Small intestine (tissue), 7 donors: ENCODE data around the gene EVC2. TPM values are rescaled to one million over a fixed set of nuclear protein-coding genes. Genes with fewer than 3 reads are reported as not detected.
"Not testable (repeated sequence)": the region's sequence is repeated elsewhere in the genome, so short reads cannot be mapped to it uniquely, and the experiment has no call there.

ENCODE experiments used
- DNase-seq, 2 donors: peaks; one replicate each; pipeline versions ENCODE4 v3.0.0 to v3.0.0-alpha.2; 2013
- FAIRE-seq: peaks from 2 replicates; lab custom pipeline; 2012; peaks lifted over from hg19 to GRCh38; lab: Jason Lieb, UNC
- H3K27ac ChIP-seq, 3 donors: one replicate each; pipeline ENCODE4 v1.5.1; 2013; ENCODE audit warnings: low read length in 2 of 3, mild to moderate bottlenecking in 2 of 3, control low read depth in 1 of 3, inconsistent platforms in 1 of 3, low read depth in 1 of 3, moderate library complexity in 1 of 3
- H3K27me3 ChIP-seq, 3 donors: one replicate each; pipeline ENCODE4 v1.6.1; 2013; ENCODE audit warnings: low read length in 3 of 3, inconsistent platforms in 1 of 3; ENCODE audit not compliant: control insufficient read depth in 3 of 3, insufficient read depth in 3 of 3
- H3K36me3 ChIP-seq, 3 donors: one replicate each; pipeline ENCODE4 v1.6.1; 2013; ENCODE audit warnings: low read length in 3 of 3, inconsistent platforms in 1 of 3, low read depth in 1 of 3, mild to moderate bottlenecking in 1 of 3, moderate library complexity in 1 of 3; ENCODE audit not compliant: control insufficient read depth in 3 of 3, insufficient read depth in 2 of 3
- H3K4me1 ChIP-seq, 3 donors: one replicate each; pipeline ENCODE4 v1.6.1; 2013; ENCODE audit warnings: low read length in 2 of 3, inconsistent platforms in 1 of 3, low read depth in 1 of 3, mild to moderate bottlenecking in 1 of 3, moderate library complexity in 1 of 3; ENCODE audit not compliant: control insufficient read depth in 3 of 3, insufficient read depth in 2 of 3
- H3K4me3 ChIP-seq, 3 donors: one replicate each; pipeline ENCODE4 v1.5.1; 2013; ENCODE audit warnings: low read length in 3 of 3, control low read depth in 1 of 3, inconsistent platforms in 1 of 3, low read depth in 1 of 3, mild to moderate bottlenecking in 1 of 3, moderate library complexity in 1 of 3
- H3K9me3 ChIP-seq, 2 donors: one replicate each; pipeline ENCODE4 v1.6.1; 2013; ENCODE audit warnings: low read depth in 1 of 2, low read length in 1 of 2; ENCODE audit not compliant: control insufficient read depth in 2 of 2, insufficient read depth in 1 of 2
- WGBS, 3 donors: extraction: QIAGEN DNeasy Blood & Tissue Kit; methylation state at CpG; one replicate each; pipeline ENCODE4 v1.1.7; 2013; 5-methylcytosine and 5-hydroxymethylcytosine counted together
- polyA plus RNA-seq, 4 donors: library from polyadenylated mRNA; stranded (reverse) in 3 of 4; unstranded in 1 of 4; fragments of 200-250 nt in 3 of 4; fragments of 120-200 nt in 1 of 4; gene quantifications; one replicate each; pipeline versions ENCODE4 v1.2.1 to v1.2.3, GENCODE V29; 2013
- donor health status: healthy with polysubstance abuse.
- donor health status: control.
- donor health status: control.
- donor health status: Bipolar disorder and iron deficiency.
- donor health status: healthy.

EVC2 gene
- polyA plus RNA-seq, 4 donors = 0.27 to 1.3 (median 0.83) TPM; not detected in 1

- no peak for DNase-seq
- Histone ChIP-seq H3K9me3 (no peaks in the 10 kb centered on the region), H3K27me3 (no peaks in the 10 kb centered on the region), H3K27ac (no peak overlapping the region), H3K4me1 (no peaks in the 10 kb centered on the region), H3K36me3 (peaks cover 0 to 11% (median 0%) of the 10 kb centered on the region in 3 donors), H3K4me3 (no peak overlapping the region)
- FAIRE-seq = no peak
- 87 to 91% (median 87%) methylated on average over 10 of the region's 10 CpGs for WGBS, 3 donors
These were observed 23.8 kb upstream of the EVC2 start for GRCh38 chr4:5732158-5732557.

- peaks cover 0 to 11% (median 0%) of the 10 kb centered on the region in 3 donors for H3K36me3 ChIP-seq
- no peaks in the 10 kb centered on the region for H3K27me3 ChIP-seq
- FAIRE-seq (no peak), DNase-seq (no peak)
- no peaks in the 10 kb centered on the region for H3K4me1 ChIP-seq
- no peak overlapping the region for H3K27ac ChIP-seq
- 87 to 88% (median 88%) methylated on average over 30 of the region's 30 CpGs for WGBS, 3 donors
- no peak overlapping the region for H3K4me3 ChIP-seq
- H3K9me3 ChIP-seq = no peaks in the 10 kb centered on the region
These were observed 22.9 kb upstream of the EVC2 start for GRCh38 chr4:5730993-5731990.

- H3K36me3 ChIP-seq = peaks cover 0 to 11% (median 0%) of the 10 kb centered on the region in 3 donors
- H3K27ac ChIP-seq = no peak overlapping the region
- no peaks in the 10 kb centered on the region for H3K9me3 ChIP-seq
- DNase-seq = no peak
- no peak overlapping the region for H3K4me3 ChIP-seq
- H3K27me3 ChIP-seq = no peaks in the 10 kb centered on the region
- 79 to 85% (median 84%) methylated on average over 10 of the region's 10 CpGs for WGBS, 3 donors
- no peak for FAIRE-seq
- no peaks in the 10 kb centered on the region for H3K4me1 ChIP-seq
These were observed 22.1 kb upstream of the EVC2 start for GRCh38 chr4:5730436-5730835.

GRCh38 chr4:5728412-5728811 lies 20.1 kb upstream of the EVC2 start:
- WGBS, 3 donors = 42 to 54% (median 44%) methylated on average over 1 to 2 of the region's 2 CpGs
- H3K27ac ChIP-seq, H3K4me1 ChIP-seq, DNase-seq, H3K4me3 ChIP-seq, H3K36me3 ChIP-seq, H3K9me3 ChIP-seq, H3K27me3 ChIP-seq, FAIRE-seq: not testable (repeated sequence)

- H3K27me3 ChIP-seq = no peaks in the 10 kb centered on the region
- 78 to 82% (median 81%) methylated on average over 7 of the region's 7 CpGs for WGBS, 3 donors
- H3K27ac ChIP-seq = no peak overlapping the region
- no peaks in the 10 kb centered on the region for H3K4me1 ChIP-seq
- peaks cover 0 to 2% (median 0%) of the 10 kb centered on the region in 3 donors for H3K36me3 ChIP-seq
- no peaks in the 10 kb centered on the region for H3K9me3 ChIP-seq
- H3K4me3 ChIP-seq = no peak overlapping the region
- DNase-seq = no peak
- FAIRE-seq = no peak
These were observed 16.0 kb upstream of the EVC2 start for GRCh38 chr4:5724377-5724776.

- no peak for FAIRE-seq
- H3K9me3 ChIP-seq = no peaks in the 10 kb centered on the region
- peaks cover 0 to 2% (median 0%) of the 10 kb centered on the region in 3 donors for H3K36me3 ChIP-seq
- H3K27me3 ChIP-seq = no peaks in the 10 kb centered on the region
- no peak overlapping the region for H3K4me3 ChIP-seq
- 15 to 28% (median 27%) methylated on average over 4 of the region's 4 CpGs for WGBS, 3 donors
- H3K27ac ChIP-seq = no peak overlapping the region
- H3K4me1 ChIP-seq = no peaks in the 10 kb centered on the region
- no peak for DNase-seq
These were observed 14.0 kb upstream of the EVC2 start for GRCh38 chr4:5722328-5722727.

GRCh38 chr4:5721923-5722322 lies 13.6 kb upstream of the EVC2 start:
- H3K9me3 ChIP-seq = no peaks in the 10 kb centered on the region
- H3K36me3 ChIP-seq = peaks cover 0 to 2% (median 0%) of the 10 kb centered on the region in 3 donors
- H3K27ac ChIP-seq = no peak overlapping the region
- DNase-seq (no peak), FAIRE-seq (no peak)
- no peak overlapping the region for H3K4me3 ChIP-seq
- no peaks in the 10 kb centered on the region for H3K27me3 ChIP-seq
- no peaks in the 10 kb centered on the region for H3K4me1 ChIP-seq
- 37 to 66% (median 60%) methylated on average over 5 of the region's 5 CpGs for WGBS, 3 donors

- Histone ChIP-seq H3K36me3 (peaks cover 0 to 2% (median 0%) of the 10 kb centered on the region in 3 donors), H3K4me3 (no peak overlapping the region), H3K27ac (no peak overlapping the region), H3K9me3 (no peaks in the 10 kb centered on the region), H3K4me1 (no peaks in the 10 kb centered on the region), H3K27me3 (no peaks in the 10 kb centered on the region)
- no peak for FAIRE-seq
- WGBS, 3 donors = 38 to 77% (median 68%) methylated on average over 3 of the region's 3 CpGs
- DNase-seq = no peak
These were observed 12.6 kb upstream of the EVC2 start for GRCh38 chr4:5720980-5721379.
